Heart left ventricle (tissue), 13 donors: ENCODE results near the gene NUBPL.

Experiments
- CTCF ChIP-seq, 12 donors: fragments of 200-600 bp; sonication (generic) in 4 of 12; IDR thresholded peaks; one replicate each; pipeline versions ENCODE4 v1.5.0 to v1.8.0; 2018 to 2022; ENCODE audit warnings: antibody characterized with exemption in 12 of 12, mild to moderate bottlenecking in 5 of 12
- POLR2A ChIP-seq, 2 donors: fragments of 450-650 bp; IDR thresholded peaks; one replicate each; pipeline ENCODE4 v1.6.1; 2017; ENCODE audit warnings: antibody characterized with exemption in 2 of 2, mild to moderate bottlenecking in 2 of 2, moderate library complexity in 2 of 2
- donor health status: ischemic (EF 13 %, LVEDD 7.1; RV severe dilation, severe dysfunction).
- donor health status: DM: no; HTN: yes; CAD: no.
- donor health status: DM: no; HTN: no; CAD: no.
- donor health status: ischemic (EF 25% LVEDD 6.9; RV normal size, moderate dysfunction).
- donor health status: ischemic (EF 25% LVEDD 5.7; RV mildly dilated, moderate dysfunction).
- donor health status: ischemic (EF 35%, LVEDD 5.7; RV mildly dilated, moderate dysfunction).
- donor health status: nonischemic (EF 11% LVEDD 7.7; RV severe dilation, severe dysfunction).
- donor health status: DM: yes; HTN: yes; CAD: no.
- donor health status: PGD.
- donor health status: ischemic (EF 29% LVEDD 5.4; RV normal size, mild dysfunction).
- donor health status: nonischemic (EF 23%, LVEDD 6.1; RV moderate dilation, normal function).

DNA sequence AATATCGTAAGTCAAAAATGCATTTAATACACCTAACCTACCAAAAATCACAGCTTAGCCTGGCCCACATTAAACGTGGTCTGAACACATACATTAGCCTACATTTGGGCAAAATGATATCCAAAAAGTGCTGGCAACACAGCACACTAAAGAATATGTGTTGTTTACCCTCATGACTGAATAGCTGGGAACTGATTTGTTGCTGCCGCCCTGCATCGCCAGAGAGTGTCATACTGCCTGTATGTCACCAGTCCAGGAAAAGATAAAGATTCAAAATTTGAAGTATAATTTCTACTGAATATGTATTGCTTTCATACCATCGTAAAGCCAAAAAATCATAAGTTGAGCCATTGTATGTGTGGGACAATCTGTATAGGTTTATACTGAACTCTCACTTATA is 157.8 kb downstream of the NUBPL start:
- TF ChIP-seq CTCF (IDR thresholded peaks at IDR 0.05) (no peak), POLR2A (IDR thresholded peaks at IDR 0.05) (no peak)
